NCI-H1930 (cell line): Measurements from ENCODE around the gene KIF2C.
"Not testable (repeated sequence)": the region's sequence is repeated elsewhere in the genome, so short reads cannot be mapped to it uniquely, and the experiment has no call there.

Experiments
- DNase-seq, 2 experiments: peaks; one replicate each; lab custom pipeline; 2025; lab: John Stamatoyannopoulos, UW

The KIF2C gene

GRCh38 chr1:44775930-44776729, 36.5 kb downstream of the KIF2C start:
- DNase-seq: no peak

- DNase-seq: no peak
These were observed 37.1 kb downstream of the KIF2C start for GRCh38 chr1:44776730-44777068.

GRCh38 chr1:44777547-44777946, 37.9 kb downstream of the KIF2C start:
- DNase-seq: no peak

DNA sequence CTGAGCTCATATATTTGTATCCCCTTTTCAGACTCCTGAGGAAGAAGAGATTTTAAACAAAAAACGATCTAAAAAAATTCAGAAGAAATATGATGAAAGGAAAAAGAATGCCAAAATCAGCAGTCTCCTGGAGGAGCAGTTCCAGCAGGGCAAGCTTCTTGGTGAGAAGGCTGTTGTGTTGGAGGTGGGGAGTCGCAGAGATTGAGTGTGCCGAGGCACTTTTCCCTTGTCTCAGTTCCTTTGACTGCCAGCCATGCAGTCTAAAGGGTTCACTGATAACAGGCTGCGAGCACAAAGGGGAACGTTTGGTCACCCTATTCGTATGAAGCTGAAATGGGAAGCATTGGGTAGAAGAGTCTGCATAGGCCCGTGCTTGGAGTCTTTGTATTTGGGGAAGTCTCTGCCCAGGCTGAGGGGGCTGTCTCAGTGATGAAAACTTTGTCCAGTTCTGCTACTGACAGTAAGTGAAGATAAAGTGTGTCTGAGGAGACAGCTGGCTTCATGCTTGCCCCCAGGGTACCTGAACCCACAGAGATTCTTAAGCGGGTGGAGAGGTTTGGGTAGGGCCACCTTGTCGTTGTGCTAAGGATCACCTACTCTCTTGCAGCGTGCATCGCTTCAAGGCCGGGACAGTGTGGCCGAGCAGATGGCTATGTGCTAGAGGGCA, 38.5 kb downstream of the KIF2C start:
- no peak for DNase-seq

- no peak for DNase-seq
These were observed 39.3 kb downstream of the KIF2C start for GRCh38 chr1:44778705-44779576.

GRCh38 chr1:44780583-44781121, 41.0 kb downstream of the KIF2C start:
- no peak for DNase-seq

DNA sequence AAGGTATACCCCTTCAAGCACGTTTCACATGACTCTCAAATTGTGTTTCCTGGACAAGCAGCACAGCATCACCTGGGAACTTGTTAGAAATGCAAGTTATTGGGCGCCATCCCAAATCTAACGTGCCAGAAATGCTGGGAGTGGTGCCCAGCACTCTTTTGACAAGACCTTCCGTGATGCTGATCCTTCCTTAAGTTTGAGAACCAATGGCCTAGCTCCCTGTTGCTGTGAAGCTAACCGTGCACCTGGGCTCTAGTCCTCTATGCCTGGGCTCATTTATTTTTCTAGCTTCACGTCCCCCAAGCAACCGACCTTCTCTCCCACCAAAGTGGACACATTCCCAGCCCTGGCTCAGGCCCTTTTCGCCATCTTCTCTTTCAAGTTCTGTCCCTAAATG, 44.1 kb downstream of the KIF2C start:
- no peak for DNase-seq

DNA sequence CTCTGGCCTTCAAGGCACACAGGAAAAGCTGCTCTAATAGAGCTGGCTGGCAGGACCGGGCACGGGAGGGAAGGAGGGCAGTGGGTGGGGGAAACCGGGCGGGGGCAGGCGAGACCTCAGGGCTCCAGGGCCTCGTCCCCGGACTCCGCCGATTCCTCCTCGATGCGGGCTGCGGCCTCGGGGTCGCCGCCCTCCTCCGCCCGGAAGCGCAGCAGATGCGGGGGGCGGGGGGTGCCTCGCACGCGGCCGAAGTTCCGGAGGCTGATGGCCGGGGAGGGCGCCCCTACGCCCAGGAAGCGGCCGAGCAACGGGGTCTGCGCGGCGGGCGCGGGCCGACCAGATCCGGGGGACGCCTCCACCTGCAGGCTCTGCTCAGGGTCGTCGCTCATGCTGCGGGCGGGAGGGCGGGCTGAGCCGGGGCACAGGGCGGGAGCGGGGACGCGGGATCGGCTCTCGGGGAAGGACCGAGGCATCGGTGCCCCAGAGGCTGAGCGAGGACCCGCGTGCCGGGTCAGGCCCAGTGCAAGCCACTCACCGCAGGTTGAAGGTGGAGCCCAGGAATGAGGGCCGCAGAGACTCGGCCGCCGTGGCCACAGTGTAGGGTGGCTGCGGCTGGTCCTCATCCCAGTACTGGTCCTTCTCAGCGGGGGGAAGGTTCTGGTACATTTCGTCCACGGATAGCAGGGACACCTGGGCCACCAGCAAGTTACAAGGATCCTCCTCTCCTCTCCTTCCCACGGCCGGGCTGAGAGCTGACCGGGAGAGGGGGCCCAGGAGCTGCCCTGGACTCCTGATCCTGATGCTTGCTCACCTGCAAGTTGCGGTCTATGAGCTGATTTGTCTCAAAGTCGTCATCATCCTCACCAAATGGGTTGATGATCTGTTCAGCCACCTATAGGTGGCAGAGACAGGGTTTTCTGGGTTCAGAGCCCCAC, 44.7 kb downstream of the KIF2C start:
- no peak for DNase-seq

GRCh38 chr1:44785029-44785380, 45.4 kb downstream of the KIF2C start:
- DNase-seq: no peak

DNA sequence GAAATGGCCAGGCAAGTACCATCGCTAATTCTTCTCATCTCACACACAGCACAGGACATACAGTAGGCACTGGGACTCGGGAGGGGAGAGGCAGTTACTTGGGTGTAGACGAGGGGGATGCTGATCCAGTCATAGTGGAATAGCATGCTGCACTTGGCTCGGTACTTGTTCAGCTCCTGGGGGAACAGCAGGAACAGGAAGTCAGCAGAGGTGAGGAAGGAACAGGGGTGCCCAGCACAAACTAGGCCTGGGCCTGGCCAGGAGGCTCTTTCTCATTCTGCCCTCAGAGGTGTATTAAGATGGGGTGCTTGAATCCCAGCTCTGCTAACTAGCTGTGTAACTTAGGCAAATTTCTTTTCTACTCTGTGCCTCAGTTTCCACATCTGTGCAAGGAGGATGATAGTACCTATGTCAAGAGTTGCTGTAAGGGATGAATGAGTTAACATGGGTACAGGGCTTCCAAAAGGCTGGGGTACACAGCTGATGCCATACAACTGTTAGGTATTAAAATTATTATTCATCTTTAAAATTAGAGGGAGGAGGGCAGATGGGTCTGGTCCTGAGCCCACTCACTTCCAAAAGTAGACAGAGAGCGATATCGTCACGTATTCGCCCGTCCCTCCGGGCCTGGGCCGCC, 46.0 kb downstream of the KIF2C start:
- no peak for DNase-seq

GRCh38 chr1:44786138-44786840, 46.7 kb downstream of the KIF2C start:
- DNase-seq: no peak

GRCh38 chr1:44786841-44787426, 47.3 kb downstream of the KIF2C start:
- no peak for DNase-seq

- no peak for DNase-seq
These were observed 47.9 kb downstream of the KIF2C start for GRCh38 chr1:44787506-44787905.

- DNase-seq: no peak
These were observed 48.7 kb downstream of the KIF2C start, which contains the start of gene BEST4 for GRCh38 chr1:44788120-44788860. Gene BEST4, minus strand, starts transcription at chr1:44788170. Its CDS starts 465 bp downstream, at chr1:44787705.

- no peak for DNase-seq
These were observed 51.5 kb downstream of the KIF2C start for GRCh38 chr1:44790968-44791801.

GRCh38 chr1:44792736-44793502, 53.3 kb downstream of the KIF2C start:
- no peak for DNase-seq

DNA sequence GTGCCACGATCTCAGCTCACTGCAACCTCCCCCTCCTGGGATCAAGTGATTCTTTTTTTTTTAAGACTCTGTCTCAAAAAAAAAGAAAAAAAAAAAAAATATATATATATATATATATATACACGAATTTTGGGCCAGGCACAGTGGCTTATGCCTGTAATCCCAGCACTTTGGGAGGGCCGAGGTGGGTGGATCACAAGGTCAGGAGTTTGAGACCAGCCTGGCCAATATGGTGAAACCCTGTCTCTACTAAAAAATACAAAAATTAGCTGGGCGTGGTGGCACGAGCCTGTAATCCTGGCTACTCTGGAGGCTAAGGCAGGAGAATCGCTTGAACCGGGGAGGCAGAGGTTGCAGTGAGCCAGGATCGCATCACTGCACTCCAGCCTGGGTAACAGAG, 58.2 kb downstream of the KIF2C start:
- not testable (repeated sequence) for DNase-seq
